Ovary (tissue), 9 donors: ENCODE measurements around the gene HMSD. TPM values are rescaled to one million over a fixed set of nuclear protein-coding genes. Genes with fewer than 3 reads are reported as not detected.

Experiments
- DNase-seq, 5 donors: peaks; one replicate each; pipeline ENCODE4 v3.0.0-alpha.2; 2019 to 2020
- H3K27ac ChIP-seq, 2 donors: fragments of 200-600 bp; one replicate each; pipeline versions ENCODE4 v1.5.1 to v1.8.0; 2019 to 2022
- H3K27me3 ChIP-seq: fragments of 200-600 bp; one replicate; pipeline ENCODE4 v1.8.0; 2022
- H3K36me3 ChIP-seq: fragments of 200-600 bp; sonication (generic); one replicate; pipeline ENCODE4 v1.5.1; 2019
- H3K4me1 ChIP-seq: one replicate; pipeline ENCODE4 v1.8.1; 2013; ENCODE audit warnings: mild to moderate bottlenecking, moderate library complexity; ENCODE audit not compliant: insufficient read depth
- H3K4me3 ChIP-seq: fragments of 200-600 bp; sonication (generic); one replicate; pipeline ENCODE4 v1.5.1; 2017
- H3K9me3 ChIP-seq, 2 donors: fragments of 200-600 bp in 1 of 2; sonication (generic) in 1 of 2; one replicate each; pipeline versions ENCODE4 v1.5.1 to v1.8.1; 2013 to 2019; ENCODE audit warnings: mild to moderate bottlenecking in 1 of 2, moderate library complexity in 1 of 2
- CTCF ChIP-seq, 3 donors: fragments of 450-650 bp in 2 of 3; fragments of 200-600 bp in 1 of 3; IDR thresholded peaks; one replicate each; pipeline versions ENCODE4 v1.5.1 to v1.8.0; 2016 to 2022; ENCODE audit warnings: antibody characterized with exemption in 3 of 3, mild to moderate bottlenecking in 1 of 3
- EP300 ChIP-seq: sonication (generic); formaldehyde crosslinking; IDR thresholded peaks from one replicate; pipeline ENCODE4 v1.6.1; 2017; ENCODE audit warnings: antibody characterized with exemption
- POLR2A ChIP-seq: fragments of 450-650 bp; IDR thresholded peaks from one replicate; pipeline ENCODE4 v1.6.1; 2017; ENCODE audit warnings: antibody characterized with exemption, mild to moderate bottlenecking, moderate library complexity
- WGBS, 3 donors: extraction: QIAGEN DNeasy Blood & Tissue Kit in 1 of 3; methylation state at CpG; one replicate each; pipeline versions ENCODE4 v1.1.5 to v1.1.7; 2013 to 2017; 5-methylcytosine and 5-hydroxymethylcytosine counted together
- intact Hi-C, 4 donors: fragments of 100-400 bp; cut with DNase I; formaldehyde crosslinking; loops; one replicate each; pipeline versions ENCODE4 v1.11.0 to v1.15.1; 2022 to 2023
- polyA plus RNA-seq, 2 donors: library from polyadenylated mRNA; stranded (reverse); fragments of 200-250 nt in 1 of 2; fragments of 350-450 nt in 1 of 2; fragmentation: Illumina TruSeq in 1 of 2; extraction: RNeasy Lipid Tissue Mini Kit (QIAGEN cat#74804) in 1 of 2; gene quantifications; one replicate each; pipeline ENCODE4 v1.2.3, GENCODE V29; 2013 to 2014
- total RNA-seq, 7 donors: library from RNA; depleted of rRNA in 2 of 7; stranded (reverse); fragments of >200 nt in 2 of 7; fragmentation: NEBNext Ultra II Directional in 3 of 7; extraction: Animal tissue kit (Norgen Biotek cat#: 25700) in 3 of 7; gene quantifications; one replicate each; pipeline versions ENCODE4 v1.1.0 to v1.2.4, GENCODE V29; 2016 to 2023
- donor health status: DM: no; HTN: no; CAD: no; lungs with moderate emphysema.
- donor health status: DM: no; HTN: no; CAD: no.
- donor health status: Bipolar disorder and iron deficiency.
- donor health status: DM: yes; HTN: yes; CAD: no.
- donor health status: DM: no; HTN: no; CAD: no.
- donor health status: DM: yes; HTN: yes; CAD: no.

The HMSD gene
- total and polyA plus RNA-seq, 9 donors, result 0.02 to 2.0 (median 0.08) TPM; not detected in 6

- no peak overlapping the region for H3K27ac ChIP-seq
- no peaks in the 10 kb centered on the region for H3K27me3 ChIP-seq
- intact Hi-C loops, result no loop called here
- H3K36me3 ChIP-seq, result no peaks in the 10 kb centered on the region
- DNase-seq, result no peak
- H3K4me3 ChIP-seq, result no peak overlapping the region
- H3K4me1 ChIP-seq, result no peaks in the 10 kb centered on the region
- 93 to 97% (median 93%) methylated on average over 3 of the region's 3 CpGs for WGBS, 3 donors
- TF ChIP-seq CTCF (IDR thresholded peaks at IDR 0.05), result no peak
- no peak for TF ChIP-seq EP300
- no peak for TF ChIP-seq POLR2A
- no peaks in the 10 kb centered on the region for H3K9me3 ChIP-seq
Measured at GRCh38 chr18:63982361-63982760, 33.3 kb downstream of the HMSD start.

- Histone ChIP-seq H3K9me3 (no peaks in the 10 kb centered on the region), H3K4me1 (no peaks in the 10 kb centered on the region), H3K4me3 (no peak overlapping the region), H3K27me3 (no peaks in the 10 kb centered on the region), H3K27ac (no peak overlapping the region), H3K36me3 (no peaks in the 10 kb centered on the region)
- WGBS, 3 donors, result 34 to 62% (median 49%) methylated on average over 7 of the region's 7 CpGs
- TF ChIP-seq CTCF (IDR thresholded peaks at IDR 0.05) (no peak), POLR2A (no peak), EP300 (no peak)
- intact Hi-C loops, result no loop called here
- DNase-seq, result no peak
Measured at GRCh38 chr18:63986885-63987284, 37.8 kb downstream of the HMSD start.

- 65 to 92% (median 87%) methylated on average over 2 of the region's 2 CpGs for WGBS, 3 donors
- TF ChIP-seq POLR2A (no peak), EP300 (no peak), CTCF (IDR thresholded peaks at IDR 0.05) (no peak)
- Histone ChIP-seq H3K27ac (no peak overlapping the region), H3K36me3 (no peaks in the 10 kb centered on the region), H3K4me3 (no peak overlapping the region), H3K4me1 (no peaks in the 10 kb centered on the region), H3K27me3 (no peaks in the 10 kb centered on the region), H3K9me3 (no peaks in the 10 kb centered on the region)
- no peak for DNase-seq
- intact Hi-C loops, result no loop called here
Measured at GRCh38 chr18:63987743-63988142, 38.6 kb downstream of the HMSD start.

- TF ChIP-seq POLR2A (no peak), CTCF (IDR thresholded peaks at IDR 0.05) (no peak), EP300 (no peak)
- Histone ChIP-seq H3K27me3 (no peaks in the 10 kb centered on the region), H3K4me1 (no peaks in the 10 kb centered on the region), H3K27ac (no peak overlapping the region), H3K36me3 (no peaks in the 10 kb centered on the region), H3K4me3 (no peak overlapping the region), H3K9me3 (no peaks in the 10 kb centered on the region)
- no peak for DNase-seq
- 87 to 90% (median 90%) methylated on average over 7 of the region's 7 CpGs for WGBS, 3 donors
- intact Hi-C loops, result loop anchor here in 2 of 4 donors (10.0 kb wide), 1 partner anchor 478 kb away; no protein-coding TSS in a partner anchor
Measured at GRCh38 chr18:63992751-63993150, 43.6 kb downstream of the HMSD start.
